GF-D8 (cell line): ENCODE data around the gene NFIA.

Experiments used
- DNase-seq: peaks from one replicate; lab custom pipeline; 2025; lab: John Stamatoyannopoulos, UW

NFIA gene

GRCh38 chr1:61370913-61371279 is 288.5 kb downstream of the NFIA start:
- DNase-seq: no peak

GRCh38 chr1:61372944-61373343 is 290.6 kb downstream of the NFIA start:
- DNase-seq: no peak

- no peak for DNase-seq
Measured at GRCh38 chr1:61374156-61374555, 291.8 kb downstream of the NFIA start.

GRCh38 chr1:61375082-61375880 is 292.9 kb downstream of the NFIA start:
- DNase-seq: no peak

GRCh38 chr1:61376151-61376550 is 293.8 kb downstream of the NFIA start:
- no peak for DNase-seq

- DNase-seq: no peak
Measured at GRCh38 chr1:61377242-61377958, 295.0 kb downstream of the NFIA start.

GRCh38 chr1:61378494-61379180 is 296.3 kb downstream of the NFIA start:
- DNase-seq: no peak

GRCh38 chr1:61379693-61380092 is 297.3 kb downstream of the NFIA start:
- no peak for DNase-seq

GRCh38 chr1:61380561-61380960 is 298.2 kb downstream of the NFIA start:
- DNase-seq: no peak

- no peak for DNase-seq
Measured at GRCh38 chr1:61386323-61386722, 304.0 kb downstream of the NFIA start.

- no peak for DNase-seq
Measured at GRCh38 chr1:61386770-61387169, 304.4 kb downstream of the NFIA start.

GRCh38 chr1:61387829-61388228 is 305.5 kb downstream of the NFIA start:
- DNase-seq: no peak

GRCh38 chr1:61388566-61388965 is 306.2 kb downstream of the NFIA start:
- no peak for DNase-seq

GRCh38 chr1:61389194-61389925 is 307.0 kb downstream of the NFIA start:
- no peak for DNase-seq

- DNase-seq: no peak
Measured at GRCh38 chr1:61389926-61390845, 307.8 kb downstream of the NFIA start.

- DNase-seq: no peak
Measured at GRCh38 chr1:61391730-61392129, 309.4 kb downstream of the NFIA start.

GRCh38 chr1:61392409-61393242 is 310.3 kb downstream of the NFIA start:
- DNase-seq: no peak

- DNase-seq: no peak
Measured at GRCh38 chr1:61393575-61393974, 311.2 kb downstream of the NFIA start.

- no peak for DNase-seq
Measured at GRCh38 chr1:61395146-61395800, 312.9 kb downstream of the NFIA start.

GRCh38 chr1:61397495-61397894 is 315.1 kb downstream of the NFIA start:
- no peak for DNase-seq
